ENCODE measurements around the gene TMEM255A. TPM values are rescaled to one million over a fixed set of nuclear protein-coding genes. Genes with fewer than 3 reads are reported as not detected.
A peak's percentile ranks its signal among the peaks of the same experiment; 100 is the strongest.

The TMEM255A gene
- total and polyA plus RNA-seq, 2 experiments from 2014 or later: 0.21 to 0.28 TPM

DNA sequence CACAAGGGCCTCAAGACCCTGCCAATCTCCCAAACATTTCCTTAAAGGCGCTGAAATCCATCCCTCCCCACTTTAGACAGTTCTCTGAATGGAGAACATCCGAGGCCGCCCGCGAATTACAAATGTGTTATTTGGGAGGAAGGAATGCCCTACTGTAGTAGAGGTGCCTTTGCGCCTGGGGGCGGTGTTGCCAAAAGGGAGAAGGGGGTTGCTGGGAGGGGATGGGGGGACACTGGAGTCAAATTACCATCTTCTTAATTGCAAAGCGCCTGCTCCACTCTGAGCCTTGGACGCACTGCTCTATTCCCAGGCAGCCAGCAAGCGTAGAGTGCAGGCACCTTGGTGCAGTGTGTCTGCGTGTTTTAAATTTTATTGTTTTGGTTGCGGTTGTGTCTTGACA lies 2.7 kb downstream of the TMEM255A start:
- H3K4me1 ChIP-seq (ENCODE audit: insufficient read depth): peaks cover 28% of the 10 kb centered on the region
- H3K27me3 Mint-ChIP-seq (ENCODE audit: insufficient read depth, low read depth, poor library complexity): peaks cover 60% of the 10 kb centered on the region
- peaks cover 45% of the 10 kb centered on the region for H3K4me1 Mint-ChIP-seq
- H3K9me3 Mint-ChIP-seq: no peaks in the 10 kb centered on the region
- H3K27ac Mint-ChIP-seq: no peak overlapping the region
- no peak overlapping the region for H2AFZ ChIP-seq
- DNase-seq (ENCODE audit: low spot score): peak; percentile 86
- no peak for TF ChIP-seq ZNF331 (CRISPR knock-in tag; IDR thresholded peaks at IDR 0.05; ENCODE audit: low read depth)
- TF ChIP-seq, protein P1, sequence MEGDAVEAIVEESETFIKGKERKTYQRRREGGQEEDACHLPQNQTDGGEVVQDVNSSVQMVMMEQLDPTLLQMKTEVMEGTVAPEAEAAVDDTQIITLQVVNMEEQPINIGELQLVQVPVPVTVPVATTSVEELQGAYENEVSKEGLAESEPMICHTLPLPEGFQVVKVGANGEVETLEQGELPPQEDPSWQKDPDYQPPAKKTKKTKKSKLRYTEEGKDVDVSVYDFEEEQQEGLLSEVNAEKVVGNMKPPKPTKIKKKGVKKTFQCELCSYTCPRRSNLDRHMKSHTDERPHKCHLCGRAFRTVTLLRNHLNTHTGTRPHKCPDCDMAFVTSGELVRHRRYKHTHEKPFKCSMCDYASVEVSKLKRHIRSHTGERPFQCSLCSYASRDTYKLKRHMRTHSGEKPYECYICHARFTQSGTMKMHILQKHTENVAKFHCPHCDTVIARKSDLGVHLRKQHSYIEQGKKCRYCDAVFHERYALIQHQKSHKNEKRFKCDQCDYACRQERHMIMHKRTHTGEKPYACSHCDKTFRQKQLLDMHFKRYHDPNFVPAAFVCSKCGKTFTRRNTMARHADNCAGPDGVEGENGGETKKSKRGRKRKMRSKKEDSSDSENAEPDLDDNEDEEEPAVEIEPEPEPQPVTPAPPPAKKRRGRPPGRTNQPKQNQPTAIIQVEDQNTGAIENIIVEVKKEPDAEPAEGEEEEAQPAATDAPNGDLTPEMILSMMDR (conservative IDR thresholded peaks at IDR 0.05; ENCODE audit: low read depth in 2 of 2): peak; percentile 56 to 70
- H3K27me3 ChIP-seq (ENCODE audit: insufficient read depth): peaks cover 98% of the 10 kb centered on the region
- no peaks in the 10 kb centered on the region for H3F3A ChIP-seq (replicated peaks; ENCODE audit: low read depth)
- H3K36me3 ChIP-seq (ENCODE audit: insufficient read depth): no peaks in the 10 kb centered on the region
- no peaks in the 10 kb centered on the region for H3K9me2 ChIP-seq (ENCODE audit: insufficient read depth)
- peak overlapping the region; percentile 93 for H3K4me2 ChIP-seq
- H3K27ac ChIP-seq (ENCODE audit: low read depth): no peak overlapping the region
- H3K36me3 Mint-ChIP-seq (ENCODE audit: low read depth): no peaks in the 10 kb centered on the region
- H4K20me1 ChIP-seq (replicated peaks; ENCODE audit: insufficient read depth): no peaks in the 10 kb centered on the region
- peak; percentile 74 for ATAC-seq
- H3K4me3 Mint-ChIP-seq: peak overlapping the region; percentile 81
- no peaks in the 10 kb centered on the region for H3K79me2 ChIP-seq (replicated peaks; ENCODE audit: insufficient read depth)
- H3K4me3 ChIP-seq: peak overlapping the region; percentile 59

DNA sequence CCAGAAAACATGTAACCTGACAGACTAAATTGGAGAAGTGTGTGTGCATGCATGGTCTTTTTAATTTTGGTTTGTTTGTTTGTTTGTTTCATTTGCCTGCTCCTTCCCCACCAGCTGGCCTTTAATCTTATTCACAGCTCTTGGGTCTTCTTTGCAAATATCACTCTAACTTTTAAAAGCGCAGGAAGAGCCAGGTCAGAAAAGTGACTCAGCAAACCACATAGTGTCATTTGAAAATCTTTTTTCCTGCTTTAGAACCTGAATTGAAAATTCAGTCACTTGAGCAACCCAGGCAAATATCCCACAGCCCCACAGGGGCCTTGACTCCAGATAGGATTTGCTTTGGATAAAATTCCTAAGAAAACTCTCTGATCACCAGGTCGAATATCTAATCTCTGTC lies 4.6 kb downstream of the TMEM255A start:
- no peaks in the 10 kb centered on the region for H3K79me2 ChIP-seq (replicated peaks; ENCODE audit: insufficient read depth)
- H3K27ac ChIP-seq (ENCODE audit: low read depth): no peak overlapping the region
- no peaks in the 10 kb centered on the region for H3F3A ChIP-seq (replicated peaks; ENCODE audit: low read depth)
- TF ChIP-seq EZH2phosphoT487 (IDR thresholded peaks at IDR 0.05; ENCODE audit: unreplicated experiment) (no peak), POLR2AphosphoS5 (IDR thresholded peaks at IDR 0.05; ENCODE audit: low read depth) (no peak), STAT1 (IDR thresholded peaks at IDR 0.05; ENCODE audit: unreplicated experiment) (no peak)
- no peak overlapping the region for H3K4me3 ChIP-seq
- H3K27me3 ChIP-seq (ENCODE audit: insufficient read depth): peaks cover 96% of the 10 kb centered on the region
- Mint-ChIP-seq H3K4me1 (peaks cover 58% of the 10 kb centered on the region), H3K4me3 (no peak overlapping the region), H3K9me3 (no peaks in the 10 kb centered on the region), H3K36me3 (ENCODE audit: low read depth) (no peaks in the 10 kb centered on the region), H3K27ac (no peak overlapping the region), H3K27me3 (ENCODE audit: insufficient read depth, low read depth, poor library complexity) (peaks cover 48% of the 10 kb centered on the region)
- H2AFZ ChIP-seq: no peak overlapping the region
- peaks cover 33% of the 10 kb centered on the region for H3K4me1 ChIP-seq (ENCODE audit: insufficient read depth)
- 0 out of 2 replicates have a peak overlapping the region, but pooled peaks have one; percentile 38 for H3K4me2 ChIP-seq
- no peak for ATAC-seq
- H4K20me1 ChIP-seq (replicated peaks; ENCODE audit: insufficient read depth): no peaks in the 10 kb centered on the region
- no peak for DNase-seq (ENCODE audit: low spot score)
- no peaks in the 10 kb centered on the region for H3K36me3 ChIP-seq (ENCODE audit: insufficient read depth)
- no peaks in the 10 kb centered on the region for H3K9me2 ChIP-seq (ENCODE audit: insufficient read depth)

DNA sequence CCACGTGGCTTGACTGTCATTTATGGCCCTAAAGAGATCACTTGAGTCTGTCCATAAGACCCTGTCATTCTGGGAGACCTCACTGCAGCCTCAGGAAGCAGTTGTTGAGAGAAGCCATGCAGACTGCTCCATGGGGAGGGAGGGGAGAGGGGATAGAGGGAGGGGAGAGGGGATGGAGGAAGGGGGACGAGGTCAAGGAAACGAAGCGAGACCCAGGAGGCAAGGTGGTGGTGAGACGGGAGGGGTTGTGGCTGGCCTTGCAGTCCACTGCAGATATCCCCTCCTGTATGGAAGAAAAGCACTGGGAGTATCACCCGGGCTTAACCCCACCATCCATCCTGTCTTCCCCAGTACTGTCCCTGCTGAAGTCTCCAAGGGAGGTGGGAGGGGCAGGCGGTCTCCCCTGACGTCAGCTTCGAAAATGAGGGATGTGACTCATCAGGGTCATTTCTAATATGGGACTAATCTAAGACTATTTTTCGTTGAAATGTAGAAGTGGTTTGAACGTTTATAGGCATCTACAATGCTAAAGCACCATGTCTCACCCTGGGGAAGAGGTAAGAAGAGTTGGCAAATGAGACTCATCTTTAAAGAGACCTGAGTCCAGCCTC lies 5.6 kb downstream of the TMEM255A start:
- ATAC-seq: no peak
- Mint-ChIP-seq H3K27me3 (ENCODE audit: insufficient read depth, low read depth, poor library complexity) (peaks cover 41% of the 10 kb centered on the region), H3K9me3 (no peaks in the 10 kb centered on the region), H3K4me1 (peaks cover 58% of the 10 kb centered on the region), H3K27ac (no peak overlapping the region), H3K4me3 (peak overlapping the region; percentile 51), H3K36me3 (ENCODE audit: low read depth) (no peaks in the 10 kb centered on the region)
- Histone ChIP-seq H3K4me1 (ENCODE audit: insufficient read depth) (peaks cover 34% of the 10 kb centered on the region), H4K20me1 (replicated peaks; ENCODE audit: insufficient read depth) (no peaks in the 10 kb centered on the region), H3K36me3 (ENCODE audit: insufficient read depth) (no peaks in the 10 kb centered on the region), H3K27me3 (ENCODE audit: insufficient read depth) (peaks cover 94% of the 10 kb centered on the region), H3K9me2 (ENCODE audit: insufficient read depth) (no peaks in the 10 kb centered on the region), H3K4me2 (peak overlapping the region; percentile 70), H3K27ac (ENCODE audit: low read depth) (no peak overlapping the region), H3K4me3 (peak overlapping the region; percentile 28; the same call in 1 of the 2 replicates), H2AFZ (no peak overlapping the region), H3K79me2 (replicated peaks; ENCODE audit: insufficient read depth) (no peaks in the 10 kb centered on the region), H3F3A (replicated peaks; ENCODE audit: low read depth) (no peaks in the 10 kb centered on the region)
- TF ChIP-seq, protein P2, sequence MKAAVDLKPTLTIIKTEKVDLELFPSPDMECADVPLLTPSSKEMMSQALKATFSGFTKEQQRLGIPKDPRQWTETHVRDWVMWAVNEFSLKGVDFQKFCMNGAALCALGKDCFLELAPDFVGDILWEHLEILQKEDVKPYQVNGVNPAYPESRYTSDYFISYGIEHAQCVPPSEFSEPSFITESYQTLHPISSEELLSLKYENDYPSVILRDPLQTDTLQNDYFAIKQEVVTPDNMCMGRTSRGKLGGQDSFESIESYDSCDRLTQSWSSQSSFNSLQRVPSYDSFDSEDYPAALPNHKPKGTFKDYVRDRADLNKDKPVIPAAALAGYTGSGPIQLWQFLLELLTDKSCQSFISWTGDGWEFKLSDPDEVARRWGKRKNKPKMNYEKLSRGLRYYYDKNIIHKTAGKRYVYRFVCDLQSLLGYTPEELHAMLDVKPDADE (IDR thresholded peaks at IDR 0.05): no peak
- TF ChIP-seq CREB1 (CRISPR knock-in tag; IDR thresholded peaks at IDR 0.05; ENCODE audit: low read depth) (no peak), POLR2AphosphoS5 (IDR thresholded peaks at IDR 0.05; ENCODE audit: low read depth) (no peak)
- TF ChIP-seq, protein P3, sequence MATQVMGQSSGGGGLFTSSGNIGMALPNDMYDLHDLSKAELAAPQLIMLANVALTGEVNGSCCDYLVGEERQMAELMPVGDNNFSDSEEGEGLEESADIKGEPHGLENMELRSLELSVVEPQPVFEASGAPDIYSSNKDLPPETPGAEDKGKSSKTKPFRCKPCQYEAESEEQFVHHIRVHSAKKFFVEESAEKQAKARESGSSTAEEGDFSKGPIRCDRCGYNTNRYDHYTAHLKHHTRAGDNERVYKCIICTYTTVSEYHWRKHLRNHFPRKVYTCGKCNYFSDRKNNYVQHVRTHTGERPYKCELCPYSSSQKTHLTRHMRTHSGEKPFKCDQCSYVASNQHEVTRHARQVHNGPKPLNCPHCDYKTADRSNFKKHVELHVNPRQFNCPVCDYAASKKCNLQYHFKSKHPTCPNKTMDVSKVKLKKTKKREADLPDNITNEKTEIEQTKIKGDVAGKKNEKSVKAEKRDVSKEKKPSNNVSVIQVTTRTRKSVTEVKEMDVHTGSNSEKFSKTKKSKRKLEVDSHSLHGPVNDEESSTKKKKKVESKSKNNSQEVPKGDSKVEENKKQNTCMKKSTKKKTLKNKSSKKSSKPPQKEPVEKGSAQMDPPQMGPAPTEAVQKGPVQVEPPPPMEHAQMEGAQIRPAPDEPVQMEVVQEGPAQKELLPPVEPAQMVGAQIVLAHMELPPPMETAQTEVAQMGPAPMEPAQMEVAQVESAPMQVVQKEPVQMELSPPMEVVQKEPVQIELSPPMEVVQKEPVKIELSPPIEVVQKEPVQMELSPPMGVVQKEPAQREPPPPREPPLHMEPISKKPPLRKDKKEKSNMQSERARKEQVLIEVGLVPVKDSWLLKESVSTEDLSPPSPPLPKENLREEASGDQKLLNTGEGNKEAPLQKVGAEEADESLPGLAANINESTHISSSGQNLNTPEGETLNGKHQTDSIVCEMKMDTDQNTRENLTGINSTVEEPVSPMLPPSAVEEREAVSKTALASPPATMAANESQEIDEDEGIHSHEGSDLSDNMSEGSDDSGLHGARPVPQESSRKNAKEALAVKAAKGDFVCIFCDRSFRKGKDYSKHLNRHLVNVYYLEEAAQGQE (IDR thresholded peaks at IDR 0.05; ENCODE audit: unreplicated experiment): no peak
- DNase-seq (ENCODE audit: low spot score): peak; percentile 19
